HuH-7.5 (cell line): Measurements from ENCODE around the gene PRAMEF18.
"Not testable (repeated sequence)": the region's sequence is repeated elsewhere in the genome, so short reads cannot be mapped to it uniquely, and the experiment has no call there.

ENCODE experiments used
- DNase-seq: peaks from one replicate; pipeline ENCODE4 v3.0.0; 2011; ENCODE audit warnings: low spot score

PRAMEF18 gene

DNA sequence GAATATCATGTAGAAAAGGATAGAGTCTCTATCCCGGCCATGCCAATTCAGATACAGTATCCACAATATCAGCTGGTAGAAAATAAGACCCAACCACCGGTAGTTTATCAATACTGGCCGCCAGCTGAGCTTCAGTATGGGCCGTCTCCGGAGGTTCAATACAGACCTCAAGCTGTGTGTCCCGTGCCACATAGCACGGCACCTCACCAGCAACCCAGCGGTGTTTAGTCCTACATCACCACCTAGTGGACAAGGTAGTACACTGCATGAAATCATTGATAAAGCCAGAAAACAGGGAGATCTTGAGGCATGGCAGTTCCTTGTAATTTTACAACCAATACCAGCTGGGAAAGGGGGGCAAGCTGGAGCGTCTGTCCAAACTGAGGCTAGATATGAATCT, 17.2 kb downstream of the PRAMEF18 start:
- DNase-seq = not testable (repeated sequence)

GRCh38 chr1:13201309-13201708, 24.6 kb downstream of the PRAMEF18 start, which contains the start of gene PRAMEF13:
Gene PRAMEF13, minus strand, starts transcription at chr1:13201409. Its CDS starts 1,820 bp downstream, at chr1:13199589.
- not testable (repeated sequence) for DNase-seq
